ENCODE measurements around the gene CELA1.
"Not testable (repeated sequence)": the region's sequence is repeated elsewhere in the genome, so short reads cannot be mapped to it uniquely, and the experiment has no call there.

Gene CELA1

GRCh38 chr12:51307655-51308593 lies 38.6 kb downstream of the CELA1 start:
- DNase-seq, result no peak

GRCh38 chr12:51306507-51306906 lies 40.0 kb downstream of the CELA1 start:
- DNase-seq, result no peak

GRCh38 chr12:51300768-51301167 lies 45.7 kb downstream of the CELA1 start:
- DNase-seq, result not testable (repeated sequence)

GRCh38 chr12:51295651-51296050 lies 50.8 kb downstream of the CELA1 start:
- DNase-seq, result no peak

GRCh38 chr12:51294097-51294496 lies 52.4 kb downstream of the CELA1 start:
- DNase-seq, result not testable (repeated sequence)

- no peak for DNase-seq
Measured at GRCh38 chr12:51293696-51294095, 52.8 kb downstream of the CELA1 start.

GRCh38 chr12:51291603-51292513 lies 54.6 kb downstream of the CELA1 start:
- DNase-seq, result not testable (repeated sequence)

- no peak for DNase-seq
Measured at GRCh38 chr12:51285843-51286242, 60.6 kb downstream of the CELA1 start.

GRCh38 chr12:51281202-51281924 lies 65.1 kb downstream of the CELA1 start:
- no peak for DNase-seq
